Stimulated activated CD4-positive, alpha-beta T cell treated with anti-CD3 and anti-CD28 coated beads, Interleukin-1b, Interleukin-23, amount 100 ng/mL, for 4 hours (primary cell): ENCODE data around the gene ARNT2.

ENCODE experiments used
- DNase-seq, 2 donors: peaks; one replicate each; pipeline ENCODE4 v3.0.0-alpha.2; 2020; ENCODE audit warnings: low read depth in 2 of 2

Gene ARNT2

DNA sequence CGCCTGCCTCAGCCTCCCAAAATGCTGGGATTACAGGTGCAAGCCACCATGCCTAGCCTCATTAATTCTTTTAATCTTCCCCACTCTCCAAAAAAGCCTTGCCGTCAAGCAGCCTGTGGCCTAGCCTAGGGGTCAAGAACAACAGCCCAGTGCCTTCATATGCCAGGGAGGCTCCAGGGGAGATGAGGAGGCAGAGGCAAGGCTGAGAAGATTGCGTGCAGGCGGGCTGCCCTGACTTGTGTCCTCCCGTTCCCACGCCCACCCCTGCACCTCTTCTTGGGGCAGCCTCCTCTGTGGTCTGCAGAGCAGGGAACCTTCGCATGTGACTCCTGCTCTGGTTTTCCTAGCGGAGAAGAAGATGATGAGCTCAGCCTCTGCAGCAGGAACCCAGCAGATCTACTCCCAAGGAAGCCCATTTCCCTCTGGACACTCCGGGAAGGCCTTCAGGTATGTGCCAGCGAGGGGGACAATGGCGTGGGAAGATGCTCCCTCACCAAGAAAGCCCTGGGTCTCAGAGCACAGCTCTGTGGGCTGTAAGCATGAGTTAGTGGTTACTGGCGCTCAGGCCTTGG is 172.4 kb downstream of the ARNT2 start:
- no peak for DNase-seq

GRCh38 chr15:80577552-80578205 is 173.5 kb downstream of the ARNT2 start:
- DNase-seq = no peak

GRCh38 chr15:80578206-80578595 is 174.0 kb downstream of the ARNT2 start:
- no peak for DNase-seq

GRCh38 chr15:80578871-80579270 is 174.7 kb downstream of the ARNT2 start:
- no peak for DNase-seq

GRCh38 chr15:80579611-80580010 is 175.4 kb downstream of the ARNT2 start:
- no peak for DNase-seq

GRCh38 chr15:80580106-80580505 is 175.9 kb downstream of the ARNT2 start:
- no peak for DNase-seq

DNA sequence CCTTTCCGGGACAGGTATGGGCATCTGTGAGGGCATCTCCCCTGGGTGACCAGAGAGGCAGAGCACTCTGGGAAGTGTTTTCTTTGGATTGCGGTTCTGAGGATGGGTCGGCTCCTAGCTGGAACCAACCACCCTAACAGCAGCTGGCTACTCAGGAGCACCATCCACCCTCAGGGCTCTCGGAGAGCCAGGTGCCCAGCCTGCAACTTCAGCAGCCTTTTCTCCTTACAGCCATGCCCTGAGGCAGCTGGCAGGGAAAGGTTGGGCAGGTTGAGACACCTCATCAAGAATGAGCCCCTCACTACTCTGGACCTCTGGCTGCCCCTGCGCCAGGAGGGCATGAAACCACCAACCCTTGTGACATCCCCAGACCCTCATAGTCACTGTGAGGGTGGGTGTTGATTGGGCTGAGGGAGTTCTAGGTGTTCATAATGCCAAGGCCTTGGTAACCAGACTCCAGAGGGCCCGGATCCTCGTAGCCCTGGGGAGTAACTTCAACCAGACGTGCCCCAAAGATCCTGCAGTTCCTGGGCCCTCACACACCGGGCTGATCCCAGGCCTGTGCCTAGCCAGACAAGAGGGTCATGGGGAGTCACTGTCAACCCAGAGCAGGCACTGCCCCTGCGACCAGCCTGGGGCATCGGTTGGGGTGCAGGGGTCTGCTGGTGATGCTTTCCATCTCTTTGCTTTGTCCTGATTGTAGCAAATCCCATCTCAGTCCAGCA is 176.5 kb downstream of the ARNT2 start:
- DNase-seq = no peak

GRCh38 chr15:80581976-80582375 is 177.8 kb downstream of the ARNT2 start:
- DNase-seq = no peak

- no peak for DNase-seq
Measured at GRCh38 chr15:80582816-80583423, 178.7 kb downstream of the ARNT2 start.

DNA sequence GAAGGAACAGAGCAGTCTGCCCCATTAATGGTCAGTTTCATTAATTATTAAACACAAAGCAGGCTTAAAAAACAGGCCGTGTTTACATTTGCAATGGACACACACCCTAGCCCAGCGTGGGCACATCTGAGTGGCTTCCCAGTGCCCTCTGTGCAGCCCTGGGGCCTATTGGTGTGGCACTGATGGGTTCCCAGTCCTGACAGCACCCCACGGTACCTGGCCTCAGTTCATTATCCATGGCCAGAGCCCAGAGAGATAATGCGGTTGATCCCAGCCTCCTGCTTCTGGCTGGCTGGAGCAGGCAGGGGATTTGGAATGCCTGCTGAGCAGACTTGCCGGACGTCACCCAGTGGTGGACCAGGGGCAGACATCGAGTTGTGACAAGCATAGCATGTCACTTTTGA is 180.4 kb downstream of the ARNT2 start:
- DNase-seq = no peak

- no peak for DNase-seq
Measured at GRCh38 chr15:80584973-80585525, 180.9 kb downstream of the ARNT2 start.

- no peak for DNase-seq
Measured at GRCh38 chr15:80585544-80586018, 181.4 kb downstream of the ARNT2 start.

GRCh38 chr15:80586161-80586560 is 182.0 kb downstream of the ARNT2 start:
- DNase-seq = no peak

GRCh38 chr15:80587007-80587406 is 182.8 kb downstream of the ARNT2 start:
- no peak for DNase-seq

GRCh38 chr15:80587816-80588456 is 183.8 kb downstream of the ARNT2 start:
- no peak for DNase-seq

- DNase-seq = no peak
Measured at GRCh38 chr15:80588801-80589200, 184.6 kb downstream of the ARNT2 start.

DNA sequence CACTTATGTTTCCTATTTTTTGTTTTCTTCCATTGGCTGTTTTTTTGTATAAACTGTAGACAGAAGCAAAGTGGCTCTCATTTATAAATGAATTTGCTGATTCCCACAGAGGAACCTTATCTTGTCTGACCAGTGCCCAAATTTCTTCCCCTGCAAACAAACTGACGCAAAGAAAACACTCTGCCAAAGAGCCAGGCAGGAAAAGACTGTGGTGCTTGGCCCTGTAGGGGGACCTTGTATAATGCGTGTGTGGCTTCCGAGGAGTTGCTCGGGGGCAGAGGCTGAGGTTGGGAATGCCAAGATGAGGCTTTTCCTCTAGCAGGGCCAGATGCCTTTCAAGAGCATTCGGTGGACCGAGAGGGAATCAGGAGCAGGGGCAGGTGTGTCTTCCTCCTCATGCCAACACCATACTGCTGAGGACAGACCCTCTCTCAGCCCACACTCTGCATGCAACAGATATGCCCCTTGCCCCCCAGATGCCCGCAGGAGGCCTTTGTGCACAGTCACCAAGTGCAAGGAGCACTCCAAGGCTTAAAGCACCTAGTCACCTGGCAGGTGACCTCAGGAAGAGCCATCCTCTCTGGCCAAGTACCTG is 186.7 kb downstream of the ARNT2 start:
- no peak for DNase-seq

DNA sequence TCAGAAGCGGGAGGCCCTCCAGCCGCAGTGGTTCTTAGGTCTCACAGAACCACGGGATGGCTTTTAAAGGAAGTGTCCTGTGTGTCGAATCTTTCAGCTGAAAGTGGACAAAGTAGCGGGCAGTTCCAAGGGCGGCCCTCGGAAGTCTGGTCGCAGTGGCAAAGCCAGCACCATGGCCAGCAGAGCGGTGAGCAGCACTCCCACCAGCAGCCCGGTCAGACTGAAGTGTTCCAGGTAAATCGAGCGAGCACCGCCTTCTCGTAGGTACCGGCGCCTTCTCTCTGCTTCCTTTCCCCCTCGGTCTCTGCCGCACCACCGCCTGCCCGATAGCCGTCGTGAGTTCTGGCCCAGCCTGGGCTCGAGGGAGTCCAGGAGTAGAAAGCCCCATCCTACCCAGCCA is 187.3 kb downstream of the ARNT2 start:
- DNase-seq = no peak

DNA sequence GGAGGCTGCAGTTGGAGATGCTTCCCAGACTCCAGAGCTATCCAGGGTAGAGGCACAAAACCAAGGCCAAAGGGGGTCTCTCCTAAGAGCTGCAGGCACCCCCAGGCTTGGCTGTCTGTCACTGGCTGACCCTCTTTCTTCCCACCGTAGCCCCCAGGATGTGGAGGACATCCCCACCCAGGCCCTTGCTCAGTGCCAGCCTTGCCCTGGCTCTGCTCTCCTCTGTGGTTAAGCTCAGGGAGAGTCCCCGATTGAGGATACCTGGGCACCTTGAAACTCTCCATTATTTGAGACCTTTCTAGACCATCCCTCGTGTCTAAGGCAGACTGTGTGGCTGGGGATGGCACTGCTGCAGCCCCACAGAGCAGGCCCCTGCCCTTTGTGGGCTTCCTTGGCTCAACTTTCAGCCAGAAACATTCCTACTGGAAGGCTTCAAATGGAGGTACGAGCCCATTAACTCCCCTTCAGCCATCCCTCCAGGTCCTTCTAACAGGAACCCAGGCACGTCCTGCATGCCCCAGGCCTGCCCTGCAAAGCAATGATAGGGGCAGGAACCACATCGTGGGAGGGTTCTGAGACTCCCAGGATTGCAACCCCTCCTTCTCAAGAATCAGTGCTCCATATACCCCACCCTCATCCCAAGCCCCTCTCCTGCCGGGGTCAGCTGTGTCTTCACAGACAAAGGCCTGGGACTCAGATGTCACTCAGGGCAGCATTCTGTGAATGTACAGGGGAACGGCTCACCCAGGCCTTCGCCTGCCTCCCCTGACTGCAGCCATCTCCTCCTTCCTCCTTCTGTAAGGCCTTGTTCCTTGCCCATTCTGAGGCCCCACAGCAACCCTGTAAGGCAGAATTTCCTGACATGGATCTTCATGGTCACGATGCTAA is 188.0 kb downstream of the ARNT2 start:
- no peak for DNase-seq

DNA sequence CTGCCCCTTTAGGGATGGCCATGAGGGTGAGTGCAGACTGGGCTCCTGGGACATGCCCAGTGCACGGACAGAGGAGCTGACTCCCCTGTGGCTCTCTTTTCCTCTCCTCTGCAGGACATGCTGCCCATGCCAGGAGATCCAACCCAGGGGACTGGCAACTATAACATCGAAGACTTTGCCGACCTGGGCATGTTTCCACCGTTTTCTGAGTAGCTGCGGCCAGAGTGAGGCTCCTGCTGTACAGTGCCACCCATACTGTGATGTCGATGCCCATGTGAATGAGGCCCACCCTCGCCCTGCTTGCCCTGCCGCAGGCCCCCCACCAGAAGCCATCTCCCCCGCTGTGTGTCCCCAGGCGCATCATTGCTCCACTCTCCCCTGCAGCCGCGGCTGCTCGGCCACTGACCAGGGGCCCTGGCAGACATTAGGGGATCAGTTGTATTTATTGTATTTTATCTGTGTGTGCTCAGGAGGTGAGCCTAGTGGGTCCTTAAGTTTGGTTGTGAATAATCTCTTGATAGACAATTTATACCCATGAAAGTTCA is 189.4 kb downstream of the ARNT2 start:
- no peak for DNase-seq
